CD4-positive, alpha-beta T cell (primary cell): ENCODE measurements around the gene KRTAP3-3. TPM values are rescaled to one million over a fixed set of nuclear protein-coding genes. Genes with fewer than 3 reads are reported as not detected.

Experiments used
- ATAC-seq: fragments of 200-7000 bp; cut with Tn5 transposase; one replicate; pipeline ENCODE4 v1.10.0; 2022; ENCODE audit warnings: mild to moderate bottlenecking; ENCODE audit not compliant: poor library complexity
- CTCF ChIA-PET: fragments of 350-600 bp; sonication (Branson Sonifier 250); formaldehyde crosslinking; loops from one replicate; lab custom pipeline; 2021; ENCODE audit warnings: antibody characterized with exemption, inconsistent platforms; lab: Charles Lee
- POLR2A ChIA-PET: fragments of 350-600 bp; sonication (Branson Sonifier 250); formaldehyde crosslinking; loops from one replicate; lab custom pipeline; 2021; ENCODE audit warnings: antibody characterized with exemption, inconsistent platforms; lab: Charles Lee
- DNase-seq, 14 experiments: peaks; one replicate each; pipeline ENCODE4 v3.0.0-alpha.2; 2013 to 2020; ENCODE audit warnings: mixed read lengths in 2 of 14
- H3K27ac ChIP-seq, 2 donors: one replicate each; pipeline versions ENCODE4 v1.5.1 to v1.7.0; 2013; ENCODE audit warnings: low read length in 2 of 2, low read depth in 1 of 2, mild to moderate bottlenecking in 1 of 2
- H3K27me3 ChIP-seq, 2 experiments: 1 replicate in 1 of 2; 2 replicates in 1 of 2; pipeline versions ENCODE4 v1.6.1 to v1.7.0; 2013; ENCODE audit warnings: low read length in 2 of 2, control low read depth in 1 of 2, mild to moderate bottlenecking in 1 of 2, moderate library complexity in 1 of 2; ENCODE audit not compliant: insufficient read depth in 2 of 2, control insufficient read depth in 1 of 2
- H3K36me3 ChIP-seq: one replicate; pipeline ENCODE4 v1.6.1; 2013; ENCODE audit warnings: low read length, control low read depth; ENCODE audit not compliant: insufficient read depth
- H3K4me1 ChIP-seq: one replicate; pipeline ENCODE4 v1.6.1; 2013; ENCODE audit warnings: low read length, control low read depth; ENCODE audit not compliant: insufficient read depth
- H3K4me3 ChIP-seq: one replicate; pipeline ENCODE4 v1.5.1; 2013; ENCODE audit warnings: mild to moderate bottlenecking, low read length, moderate library complexity
- H3K9me3 ChIP-seq, 2 experiments: 1 replicate in 1 of 2; 2 replicates in 1 of 2; pipeline versions ENCODE4 v1.6.1 to v1.7.0; 2013; ENCODE audit warnings: low read length in 2 of 2, mild to moderate bottlenecking in 2 of 2, control low read depth in 1 of 2, moderate library complexity in 1 of 2; ENCODE audit not compliant: control insufficient read depth in 1 of 2, insufficient read depth in 1 of 2
- H3K27ac Mint-ChIP-seq: one replicate; pipeline ENCODE4 v1.8.0; 2020; ENCODE audit warnings: mixed read lengths
- H3K27me3 Mint-ChIP-seq: one replicate; pipeline ENCODE4 v1.8.0; 2021; ENCODE audit warnings: mixed read lengths
- H3K36me3 Mint-ChIP-seq: one replicate; pipeline ENCODE4 v1.8.0; 2021; ENCODE audit warnings: low read depth, mixed read lengths
- H3K4me1 Mint-ChIP-seq: one replicate; pipeline ENCODE4 v1.8.0; 2021; ENCODE audit warnings: low read depth, mixed read lengths
- H3K4me3 Mint-ChIP-seq: one replicate; pipeline ENCODE4 v1.8.0; 2020; ENCODE audit warnings: mild to moderate bottlenecking, mixed read lengths
- H3K9me3 Mint-ChIP-seq: one replicate; pipeline ENCODE4 v1.8.0; 2020; ENCODE audit warnings: mixed read lengths
- CTCF ChIP-seq: fragments of 200-600 bp; IDR thresholded peaks from one replicate; pipeline ENCODE4 v1.8.0; 2022; ENCODE audit warnings: antibody characterized with exemption, mild to moderate bottlenecking
- intact Hi-C, 2 experiments: fragments of 100-400 bp; cut with DNase I in 1 of 2; cut with micrococcal nuclease in 1 of 2; formaldehyde crosslinking; loops; one replicate each; pipeline versions ENCODE4 v1.15.1 to v1.9.0; 2023 to 2025; cut with DNase I, micrococcal nuclease
- total RNA-seq, 174 experiments: library from RNA in 2 of 174; stranded (reverse) in 2 of 174; gene quantifications; one replicate each; pipeline ENCODE4 v1.2.3 and lab custom pipeline; 2021 to 2026

The KRTAP3-3 gene
- total RNA-seq, 2 experiments from 2014 or later = not detected

GRCh38 chr17:41009301-41009760 lies 15.4 kb upstream of the KRTAP3-3 start:
- Histone ChIP-seq H3K9me3 (no peaks in the 10 kb centered on the region), H3K27me3 (no peaks in the 10 kb centered on the region), H3K4me3 (no peak overlapping the region), H3K36me3 (no peaks in the 10 kb centered on the region), H3K27ac (no peak overlapping the region), H3K4me1 (no peaks in the 10 kb centered on the region)
- peaks cover 5% of the 10 kb centered on the region for H3K27me3 Mint-ChIP-seq
- POLR2A ChIA-PET = no interaction called here
- DNase-seq (no peak), ATAC-seq (no peak)
- CTCF ChIA-PET = no interaction called here
- TF ChIP-seq CTCF = no peak
- no peaks in the 10 kb centered on the region for H3K36me3 Mint-ChIP-seq
- no peak overlapping the region for H3K4me3 Mint-ChIP-seq
- no peaks in the 10 kb centered on the region for H3K9me3 Mint-ChIP-seq
- H3K4me1 Mint-ChIP-seq = no peaks in the 10 kb centered on the region
- intact Hi-C loops = no loop called here
- no peak overlapping the region for H3K27ac Mint-ChIP-seq

GRCh38 chr17:41008811-41009210 lies 14.8 kb upstream of the KRTAP3-3 start, which contains the start of gene KRTAP3-1:
KRTAP3-1 (minus strand) TSS chr17:41009128; CDS start chr17:41009074, 54 bp downstream.
- Mint-ChIP-seq H3K4me1 (no peaks in the 10 kb centered on the region), H3K9me3 (no peaks in the 10 kb centered on the region), H3K4me3 (no peak within 1 kb of the TSS), H3K27ac (no peak within 1 kb of the TSS), H3K36me3 (no peaks in the 10 kb centered on the region), H3K27me3 (peaks cover 11% of the 10 kb centered on the region)
- intact Hi-C loops = no loop called here
- H3K9me3 ChIP-seq = no peaks in the 10 kb centered on the region
- no peak within 1 kb of the TSS for H3K27ac ChIP-seq
- no peak within 1 kb of the TSS for H3K4me3 ChIP-seq
- DNase-seq (no peak), ATAC-seq (no peak)
- no peaks in the 10 kb centered on the region for H3K27me3 ChIP-seq
- H3K4me1 ChIP-seq = no peaks in the 10 kb centered on the region
- ChIA-PET CTCF (no interaction called here), POLR2A (no interaction called here)
- TF ChIP-seq CTCF = no peak
- no peaks in the 10 kb centered on the region for H3K36me3 ChIP-seq

GRCh38 chr17:41004397-41004796 lies 10.4 kb upstream of the KRTAP3-3 start:
- ChIA-PET POLR2A (interaction anchor here (0.6 kb wide), 1 partner anchor 11 kb away, joined by 3 read pairs; no protein-coding TSS in a partner anchor), CTCF (no interaction called here)
- Mint-ChIP-seq H3K9me3 (no peaks in the 10 kb centered on the region), H3K36me3 (no peaks in the 10 kb centered on the region), H3K4me3 (no peak overlapping the region), H3K27me3 (peaks cover 38% of the 10 kb centered on the region), H3K27ac (no peak overlapping the region), H3K4me1 (no peaks in the 10 kb centered on the region)
- intact Hi-C loops = no loop called here
- H3K27ac ChIP-seq = no peak overlapping the region
- H3K4me3 ChIP-seq = no peak overlapping the region
- ATAC-seq = no peak
- H3K9me3 ChIP-seq = no peaks in the 10 kb centered on the region
- no peaks in the 10 kb centered on the region for H3K36me3 ChIP-seq
- no peak for DNase-seq
- TF ChIP-seq CTCF = no peak
- peaks cover 4 to 5% of the 10 kb centered on the region in 2 experiments for H3K27me3 ChIP-seq
- H3K4me1 ChIP-seq = no peaks in the 10 kb centered on the region
